GM19452 (cell line): ENCODE results near the gene SMARCA4.

Experiments used
- ATAC-seq: cut with Tn5 transposase; IDR thresholded peaks from one replicate; pipeline ENCODE4 v1.9.1; 2021; ENCODE audit not compliant: unreplicated experiment

The SMARCA4 gene

DNA sequence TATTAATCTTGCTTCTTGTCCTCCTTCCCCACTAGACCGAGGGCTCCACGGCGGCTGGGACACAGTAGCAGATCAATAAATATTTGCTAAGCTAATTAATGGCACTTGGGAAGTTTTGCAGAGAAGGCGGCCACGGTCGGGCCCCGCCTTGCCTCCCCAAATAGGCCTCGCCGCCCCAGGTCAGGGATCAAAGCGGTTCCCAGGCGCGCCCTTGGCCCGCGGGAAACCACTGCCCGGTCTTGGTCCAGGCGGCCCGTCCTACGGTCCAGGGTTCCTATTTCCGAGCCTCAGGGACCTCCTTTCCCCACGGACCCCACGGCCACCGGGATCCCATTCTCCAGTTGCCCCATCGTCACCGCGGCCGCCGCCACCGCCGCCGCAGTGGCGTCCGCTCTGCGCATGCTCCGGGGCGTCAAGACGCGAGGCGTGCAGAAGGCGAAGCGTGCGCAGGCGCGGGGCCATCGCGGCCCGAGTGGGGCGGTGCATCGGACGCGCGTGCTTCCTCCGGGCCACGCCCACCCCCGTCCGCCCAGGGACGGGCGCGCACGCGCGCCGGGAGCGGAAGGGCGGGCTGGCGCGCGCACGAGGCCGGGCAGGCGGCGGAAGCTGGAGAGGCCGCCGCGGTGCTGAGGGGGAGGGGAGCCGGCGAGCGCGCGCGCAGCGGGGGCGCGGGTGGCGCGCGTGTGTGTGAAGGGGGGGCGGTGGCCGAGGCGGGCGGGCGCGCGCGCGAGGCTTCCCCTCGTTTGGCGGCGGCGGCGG, at the start of gene SMARCA4:
Gene SMARCA4, plus strand, starts transcription at position 717 of the 759 bp plus-strand sequence. CDS start 23,122 bp downstream, outside the sequence.
- ATAC-seq: peak; percentile 73

DNA sequence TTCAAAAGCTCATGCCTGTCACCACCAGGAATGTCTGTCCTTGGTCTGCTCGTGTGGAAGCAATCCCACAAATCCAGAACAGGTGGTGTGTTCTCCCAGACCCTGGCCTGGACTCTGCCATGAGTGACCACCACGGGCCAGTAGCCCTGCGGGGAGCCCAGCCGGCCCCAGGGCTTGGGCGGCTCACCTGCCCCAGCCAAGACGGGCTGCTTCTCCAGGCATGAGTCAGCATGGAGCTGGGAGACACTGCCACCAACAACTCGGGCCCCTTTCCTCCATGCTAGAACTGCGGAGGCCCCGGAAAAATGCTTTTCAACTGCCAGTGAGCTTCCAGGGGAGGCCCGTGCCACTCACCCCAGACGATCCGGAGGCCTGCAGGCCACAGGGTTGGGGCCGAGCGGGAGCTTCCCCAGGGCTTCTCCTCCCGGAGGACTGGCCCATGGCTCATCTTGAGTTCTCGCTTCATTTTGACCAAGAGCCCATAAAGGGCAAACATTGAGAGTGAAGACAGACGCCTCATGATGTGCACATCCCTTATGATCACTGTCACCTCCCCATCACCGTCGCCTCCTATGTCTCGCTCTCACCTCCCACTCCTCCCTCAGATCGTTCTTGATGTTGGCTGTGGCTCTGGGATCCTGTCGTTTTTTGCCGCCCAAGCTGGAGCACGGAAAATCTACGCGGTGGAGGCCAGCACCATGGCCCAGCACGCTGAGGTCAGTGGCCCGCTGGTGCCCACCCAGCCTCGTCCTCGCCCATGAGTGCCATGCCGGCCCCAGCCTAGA, 49.1 kb upstream of the SMARCA4 start:
- ATAC-seq: no peak

DNA sequence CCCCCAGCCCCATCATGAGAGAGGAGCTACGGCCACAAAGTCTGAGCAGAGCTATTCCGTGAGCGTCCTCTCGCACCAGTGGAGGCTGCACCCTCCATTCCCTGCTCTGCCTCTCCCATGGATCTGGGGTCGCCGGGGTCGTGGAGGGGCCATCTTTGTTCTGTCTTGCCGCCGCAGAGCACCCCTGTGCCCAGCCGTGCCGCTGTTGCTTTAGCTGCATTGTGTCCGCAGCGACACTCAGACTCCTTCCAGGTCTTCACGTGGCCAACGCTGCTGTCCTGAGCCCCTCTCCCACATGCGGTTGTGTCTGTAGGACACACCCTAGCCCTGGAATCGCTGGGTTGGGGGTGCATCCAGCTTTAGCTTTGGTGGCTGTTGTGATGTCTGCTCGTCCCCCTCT, 48.2 kb upstream of the SMARCA4 start:
- ATAC-seq: no peak

DNA sequence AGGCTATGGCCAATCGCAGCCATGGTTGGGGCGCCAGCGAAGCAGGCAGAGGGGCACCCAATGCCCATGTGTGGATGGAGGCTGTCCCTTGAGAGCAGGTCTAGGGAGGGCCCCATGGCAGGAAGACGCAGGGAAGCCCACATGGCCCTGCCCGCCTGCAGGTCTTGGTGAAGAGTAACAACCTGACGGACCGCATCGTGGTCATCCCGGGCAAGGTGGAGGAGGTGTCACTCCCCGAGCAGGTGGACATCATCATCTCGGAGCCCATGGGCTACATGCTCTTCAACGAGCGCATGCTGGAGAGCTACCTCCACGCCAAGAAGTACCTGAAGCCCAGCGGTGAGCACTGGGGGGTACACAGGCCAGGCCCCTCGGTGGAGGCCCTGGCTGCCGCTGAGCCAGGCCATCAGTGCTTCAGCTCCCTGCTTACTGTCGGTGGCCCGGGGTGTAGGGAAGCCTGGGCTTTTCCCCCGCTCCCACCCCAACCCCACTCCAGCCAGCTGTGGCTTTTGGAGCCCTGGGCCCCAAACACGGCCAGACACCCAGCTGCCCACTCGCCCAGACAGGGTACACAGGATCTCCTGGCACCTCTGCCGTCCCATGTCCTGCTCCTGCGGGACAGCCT, 47.0 kb upstream of the SMARCA4 start:
- no peak for ATAC-seq

DNA sequence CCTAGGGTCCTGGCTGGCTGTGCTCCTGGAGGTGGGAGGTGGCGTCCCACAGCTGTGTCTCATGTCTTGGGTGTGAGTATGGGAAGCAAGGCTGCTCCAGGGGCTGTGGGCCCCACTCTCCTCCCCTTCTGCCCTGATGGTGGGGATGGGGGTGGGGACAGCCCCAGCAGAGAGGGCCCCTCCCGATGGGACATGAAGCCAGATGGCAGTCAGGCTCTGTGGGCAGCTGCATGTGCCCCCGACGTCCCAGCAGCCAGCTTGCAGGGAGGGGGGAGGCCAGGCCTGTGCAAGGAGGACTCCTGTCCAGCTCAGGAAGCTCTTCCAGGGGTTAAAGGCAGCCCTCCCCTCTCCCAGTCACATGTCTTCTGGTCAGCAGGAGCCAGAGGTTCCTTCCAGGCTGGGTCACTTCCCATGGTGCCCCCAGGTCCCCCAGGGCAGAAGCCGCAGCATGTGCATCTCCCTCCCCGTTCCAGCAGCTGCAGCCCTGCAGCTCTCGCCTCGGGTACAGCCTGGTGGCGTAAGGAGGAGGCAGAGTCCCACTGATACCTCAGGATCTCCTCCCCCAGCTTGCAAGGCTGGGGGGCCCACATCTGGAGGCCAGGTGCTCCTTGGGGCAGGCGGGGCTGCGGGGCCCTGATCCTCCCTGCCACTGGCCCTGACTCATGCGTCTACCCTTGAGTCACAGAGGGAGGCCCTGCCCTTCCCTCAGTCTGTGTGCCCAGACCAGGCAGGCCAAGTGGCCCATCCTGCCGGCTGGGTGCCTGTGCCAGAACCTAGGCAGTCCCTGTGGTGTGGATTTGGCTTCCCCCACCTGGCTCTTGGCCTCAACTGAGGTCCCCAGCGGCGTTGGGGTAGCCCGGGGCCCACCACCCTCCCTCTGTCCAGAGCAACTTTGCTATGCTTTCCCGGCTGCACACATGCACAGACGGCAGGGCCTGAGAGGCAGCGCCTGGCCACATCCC, 45.4 kb upstream of the SMARCA4 start:
- no peak for ATAC-seq

DNA sequence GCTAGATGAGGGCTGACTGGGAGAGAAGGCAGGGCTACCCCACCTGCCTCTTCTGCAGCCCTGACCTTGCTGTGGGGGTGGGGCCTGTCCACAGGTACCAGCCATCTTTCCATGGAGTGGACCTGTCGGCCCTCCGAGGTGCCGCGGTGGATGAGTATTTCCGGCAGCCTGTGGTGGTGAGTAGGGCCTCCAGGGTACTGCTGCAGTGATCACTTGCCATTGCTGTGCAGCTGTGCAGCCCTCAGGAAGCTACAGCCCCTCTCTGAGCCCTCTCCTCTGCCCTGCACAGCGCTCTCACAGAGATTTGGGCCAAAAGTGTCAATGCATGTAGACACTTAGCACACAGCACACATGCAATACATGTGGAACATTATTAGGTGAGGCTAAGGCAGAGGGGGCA, 44.2 kb upstream of the SMARCA4 start:
- ATAC-seq: no peak

DNA sequence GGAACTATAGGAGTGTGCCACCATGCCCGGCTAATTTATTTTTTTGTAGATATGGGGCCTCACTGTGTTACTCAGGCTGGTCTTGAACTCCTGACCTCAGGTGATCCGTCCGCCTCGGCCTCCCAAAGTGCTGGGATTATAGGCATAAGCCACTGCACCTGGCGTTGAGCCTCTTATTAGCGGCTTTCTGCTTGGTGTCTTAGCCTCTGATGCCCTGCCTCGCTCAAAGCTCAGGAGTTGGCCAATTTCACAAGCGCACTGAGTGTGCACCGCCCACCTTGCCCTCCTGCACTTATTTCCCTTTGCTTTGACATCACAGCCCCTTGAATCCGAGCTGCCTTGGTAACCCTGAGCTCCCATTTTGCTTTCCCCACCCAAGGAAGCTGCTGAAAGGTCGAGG, 42.5 kb upstream of the SMARCA4 start:
- no peak for ATAC-seq

DNA sequence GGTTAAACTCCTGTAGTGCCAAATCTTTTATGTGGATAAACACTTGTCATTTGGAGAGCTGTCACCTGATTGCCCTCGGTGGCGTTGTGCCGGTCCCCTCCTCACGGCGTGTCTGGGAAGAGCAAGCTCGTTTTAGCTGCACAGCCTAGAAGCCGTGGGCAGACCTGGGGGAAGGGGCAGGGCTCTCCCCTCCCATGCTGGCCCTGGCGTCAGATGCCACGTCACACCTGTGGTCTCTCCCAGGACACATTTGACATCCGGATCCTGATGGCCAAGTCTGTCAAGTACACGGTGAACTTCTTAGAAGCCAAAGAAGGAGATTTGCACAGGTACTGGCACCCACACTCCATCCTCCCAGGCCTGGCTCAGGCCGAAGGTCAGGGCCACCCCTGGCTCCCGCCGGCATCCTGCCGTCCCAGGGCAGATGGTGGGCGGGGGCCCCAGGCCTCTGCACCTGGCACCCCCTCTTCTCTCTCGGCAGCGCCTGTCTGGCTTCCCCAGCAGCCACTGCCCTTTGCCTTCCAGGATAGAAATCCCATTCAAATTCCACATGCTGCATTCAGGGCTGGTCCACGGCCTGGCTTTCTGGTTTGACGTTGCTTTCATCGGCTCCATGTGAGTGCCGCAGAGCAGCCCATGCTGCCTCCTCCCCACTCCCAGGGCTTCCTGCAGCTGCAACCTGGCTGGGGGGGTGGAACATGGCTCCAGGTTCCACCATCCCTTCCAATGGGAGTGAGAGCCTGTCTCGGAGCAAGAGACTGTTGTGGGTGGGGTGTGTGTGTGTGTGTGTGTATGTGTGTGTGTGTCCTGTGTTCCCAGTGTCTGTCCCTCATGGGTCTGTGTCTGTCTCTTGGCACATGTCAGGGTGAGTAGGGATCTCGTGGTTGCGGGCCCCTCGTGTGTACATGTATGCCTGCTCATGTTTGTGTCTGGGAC, 41.2 kb upstream of the SMARCA4 start:
- no peak for ATAC-seq

DNA sequence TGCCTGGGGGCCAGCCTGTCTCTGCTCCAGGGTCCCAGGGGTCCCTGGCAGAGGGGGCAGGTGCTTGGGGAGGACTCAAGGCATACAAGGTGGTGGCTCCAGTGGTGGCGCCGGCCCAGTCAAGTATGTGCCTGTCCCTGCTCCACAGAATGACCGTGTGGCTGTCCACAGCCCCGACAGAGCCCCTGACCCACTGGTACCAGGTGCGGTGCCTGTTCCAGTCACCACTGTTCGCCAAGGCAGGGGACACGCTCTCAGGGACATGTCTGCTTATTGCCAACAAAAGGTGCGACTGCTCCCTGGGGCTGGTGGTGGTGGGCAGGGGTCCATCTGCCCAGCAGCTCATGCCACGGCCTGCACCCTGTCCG, 40.6 kb upstream of the SMARCA4 start:
- ATAC-seq: no peak

DNA sequence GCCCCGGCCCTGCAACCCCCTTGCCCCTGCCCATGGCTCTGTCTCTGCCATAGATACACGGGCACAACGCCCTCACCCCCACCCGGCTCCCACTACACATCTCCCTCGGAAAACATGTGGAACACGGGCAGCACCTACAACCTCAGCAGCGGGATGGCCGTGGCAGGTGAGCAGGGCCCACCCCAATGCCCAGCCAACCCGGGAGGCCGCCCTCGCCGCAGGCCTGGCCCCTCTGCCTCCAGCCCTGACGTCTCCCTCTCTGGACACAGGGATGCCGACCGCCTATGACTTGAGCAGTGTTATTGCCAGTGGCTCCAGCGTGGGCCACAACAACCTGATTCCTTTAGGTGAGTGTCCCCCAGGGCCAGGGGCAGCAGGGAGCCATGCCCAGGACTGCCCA, 40.0 kb upstream of the SMARCA4 start:
- ATAC-seq: no peak

DNA sequence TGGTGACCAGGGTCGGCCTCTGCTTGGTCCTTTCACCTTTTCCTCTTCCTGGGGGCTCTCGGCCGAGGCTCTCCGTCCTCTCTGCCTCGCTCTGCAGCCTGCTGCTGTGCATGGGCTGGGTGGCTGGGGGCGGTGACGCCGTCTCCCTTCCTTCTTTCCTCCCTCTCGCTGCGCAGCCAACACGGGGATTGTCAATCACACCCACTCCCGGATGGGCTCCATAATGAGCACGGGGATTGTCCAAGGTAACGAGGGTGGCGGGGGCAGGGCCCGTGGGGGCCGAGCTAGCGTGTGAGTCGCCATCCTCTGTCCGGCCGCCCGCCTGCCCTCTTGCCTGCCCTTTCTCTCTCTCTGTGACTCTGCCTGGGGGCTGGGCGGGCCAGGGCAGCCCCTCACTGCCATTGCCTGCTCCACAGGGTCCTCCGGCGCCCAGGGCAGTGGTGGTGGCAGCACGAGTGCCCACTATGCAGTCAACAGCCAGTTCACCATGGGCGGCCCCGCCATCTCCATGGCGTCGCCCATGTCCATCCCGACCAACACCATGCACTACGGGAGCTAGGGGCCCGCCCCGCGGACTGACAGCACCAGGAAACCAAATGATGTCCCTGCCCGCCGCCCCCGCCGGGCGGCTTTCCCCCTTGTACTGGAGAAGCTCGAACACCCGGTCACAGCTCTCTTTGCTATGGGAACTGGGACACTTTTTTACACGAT, 39.5 kb upstream of the SMARCA4 start:
- no peak for ATAC-seq

DNA sequence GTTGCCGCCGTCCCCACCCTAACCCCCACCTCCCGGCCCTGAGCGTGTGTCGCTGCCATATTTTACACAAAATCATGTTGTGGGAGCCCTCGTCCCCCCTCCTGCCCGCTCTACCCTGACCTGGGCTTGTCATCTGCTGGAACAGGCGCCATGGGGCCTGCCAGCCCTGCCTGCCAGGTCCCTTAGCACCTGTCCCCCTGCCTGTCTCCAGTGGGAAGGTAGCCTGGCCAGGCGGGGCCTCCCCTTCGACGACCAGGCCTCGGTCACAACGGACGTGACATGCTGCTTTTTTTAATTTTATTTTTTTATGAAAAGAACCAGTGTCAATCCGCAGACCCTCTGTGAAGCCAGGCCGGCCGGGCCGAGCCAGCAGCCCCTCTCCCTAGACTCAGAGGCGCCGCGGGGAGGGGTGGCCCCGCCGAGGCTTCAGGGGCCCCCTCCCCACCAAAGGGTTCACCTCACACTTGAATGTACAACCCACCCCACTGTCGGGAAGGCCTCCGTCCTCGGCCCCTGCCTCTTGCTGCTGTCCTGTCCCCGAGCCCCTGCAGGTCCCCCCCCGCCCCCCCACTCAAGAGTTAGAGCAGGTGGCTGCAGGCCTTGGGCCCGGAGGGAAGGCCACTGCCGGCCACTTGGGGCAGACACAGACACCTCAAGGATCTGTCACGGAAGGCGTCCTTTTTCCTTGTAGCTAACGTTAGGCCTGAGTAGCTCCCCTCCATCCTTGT, 38.8 kb upstream of the SMARCA4 start:
- ATAC-seq: no peak

DNA sequence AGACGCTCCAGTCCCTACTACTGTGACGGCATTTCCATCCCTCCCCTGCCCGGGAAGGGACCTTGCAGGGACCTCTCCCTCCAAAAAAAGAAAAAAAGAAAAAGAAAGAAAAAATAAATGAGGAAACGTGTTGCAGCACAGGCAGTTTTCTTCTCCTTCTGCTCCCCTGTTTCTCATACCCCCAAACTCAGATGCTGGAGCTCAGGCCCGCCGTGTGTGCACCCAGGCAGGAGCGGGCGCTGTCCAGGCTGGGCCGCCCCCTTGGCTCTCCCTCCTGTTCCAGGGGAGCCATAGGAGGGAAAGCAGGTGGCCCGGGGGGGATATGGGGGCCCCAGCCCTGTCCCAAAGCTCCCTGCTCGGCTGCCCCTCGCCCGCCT, 38.2 kb upstream of the SMARCA4 start:
- ATAC-seq: no peak

DNA sequence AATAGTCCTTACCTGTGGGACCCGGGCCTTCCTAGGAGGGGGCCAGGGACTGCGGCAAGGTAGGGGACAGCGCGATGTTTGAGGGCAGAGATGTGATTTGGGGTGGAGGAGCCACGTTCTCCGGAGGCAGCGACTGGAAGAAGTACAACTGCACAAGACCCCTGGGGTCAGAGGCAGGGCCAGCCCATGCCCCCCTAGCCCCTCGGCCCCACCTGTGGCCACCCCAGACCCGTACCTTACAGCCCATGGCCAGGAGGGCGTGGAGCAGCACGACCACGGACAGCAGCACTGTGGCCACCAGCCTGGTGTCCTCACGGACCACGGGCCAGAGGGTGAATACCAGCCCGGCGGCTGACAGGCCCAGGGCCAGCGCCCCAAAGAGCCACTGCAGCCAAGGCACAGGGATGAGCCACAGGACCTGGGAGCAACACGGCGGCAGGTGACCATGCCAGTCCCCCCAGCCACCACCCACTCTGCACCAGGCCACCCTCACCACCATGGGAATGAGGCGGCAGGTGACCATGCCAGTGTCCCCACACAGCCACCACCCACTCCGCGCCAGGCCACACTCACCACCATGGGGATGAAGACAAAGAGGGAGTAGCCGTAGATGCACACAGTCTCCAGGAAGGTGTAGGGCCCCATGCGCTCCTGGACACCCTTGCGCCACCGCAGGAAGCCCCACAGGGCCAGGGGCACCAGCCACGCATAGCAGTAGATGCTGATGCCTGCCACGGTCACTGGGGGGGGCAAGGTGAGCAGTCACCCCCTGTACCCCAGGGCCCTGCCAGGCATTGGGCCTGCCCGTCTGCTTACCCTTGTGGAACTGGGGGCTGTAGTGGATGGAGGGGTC, 37.3 kb upstream of the SMARCA4 start:
- no peak for ATAC-seq

DNA sequence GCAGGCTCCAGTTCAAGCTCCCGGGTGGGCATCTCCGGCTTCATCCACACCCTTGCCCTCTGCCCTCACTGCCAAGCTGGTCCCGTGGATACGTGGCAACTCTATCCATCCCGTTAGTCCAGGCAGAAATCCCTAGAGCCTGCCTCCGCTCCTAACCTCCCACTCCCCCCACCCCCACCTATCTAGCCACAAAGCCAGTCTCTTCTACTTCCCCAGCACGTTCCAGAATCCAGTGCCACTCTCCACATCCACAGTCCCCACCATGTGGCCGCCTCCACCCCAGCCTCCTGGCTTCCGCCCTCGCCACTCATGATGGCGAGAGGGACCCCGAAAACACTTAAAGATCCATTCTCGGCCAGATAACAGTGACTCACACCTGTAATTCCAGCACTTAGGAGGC, 36.2 kb upstream of the SMARCA4 start:
- no peak for ATAC-seq

DNA sequence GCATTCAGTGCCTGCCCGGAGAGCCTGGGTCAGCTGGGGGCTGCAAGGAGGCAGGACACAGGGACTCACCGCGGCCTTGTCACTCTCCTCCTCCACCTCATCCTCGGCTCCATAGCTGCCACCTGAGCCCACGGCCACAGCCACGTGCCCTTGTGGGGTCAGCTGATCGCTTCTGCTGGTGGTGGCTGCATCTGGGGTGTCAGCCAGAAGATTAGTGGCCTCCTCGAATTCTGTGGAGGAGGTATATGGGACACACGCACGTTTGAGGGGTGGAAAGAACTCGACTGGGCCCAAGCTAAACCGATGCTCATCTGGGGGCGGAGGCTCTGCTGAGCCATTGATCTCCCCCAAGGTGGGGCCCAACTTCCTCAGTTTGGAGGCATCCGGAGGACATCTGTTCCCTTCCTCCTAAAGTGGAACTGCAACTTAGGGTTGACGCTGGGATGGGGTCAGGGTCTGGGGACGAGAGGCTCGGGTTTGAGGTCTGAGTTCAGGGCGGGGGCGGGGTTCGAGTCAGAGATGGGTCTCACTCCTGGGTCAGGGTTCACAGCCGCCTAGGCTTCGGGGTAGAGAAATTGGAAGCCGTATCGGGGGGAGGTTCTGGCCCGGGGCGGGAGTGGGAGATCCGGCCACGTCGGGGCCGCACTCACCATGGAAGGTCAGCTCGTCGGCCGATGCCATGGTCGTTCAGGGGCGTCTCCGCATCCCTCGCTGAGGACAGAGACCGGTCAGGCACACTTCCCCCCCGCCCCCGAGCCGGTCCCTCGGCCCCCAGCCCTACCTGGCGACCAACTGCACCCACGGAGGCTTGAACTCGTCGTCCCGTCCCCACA, 32.9 kb upstream of the SMARCA4 start:
- ATAC-seq: peak; percentile 13
